Occipital lobe (tissue), 2 donors: ENCODE data around the gene LARGE1. TPM values are rescaled to one million over a fixed set of nuclear protein-coding genes. Genes with fewer than 3 reads are reported as not detected.

Experiments used
- DNase-seq: peaks from one replicate; lab custom pipeline; 2025; lab: John Stamatoyannopoulos, UW
- total RNA-seq: library from RNA; depleted of rRNA; stranded (reverse); fragments of >200 nt; gene quantifications from one replicate; pipeline ENCODE4 v1.2.3, GENCODE V29; 2014

Gene LARGE1
- total RNA-seq, 1 donor from 2014 or later: 37.3 TPM

GRCh38 chr22:33666961-33667619 is 253.2 kb downstream of the LARGE1 start:
- DNase-seq: no peak

GRCh38 chr22:33666279-33666960 is 253.9 kb downstream of the LARGE1 start:
- DNase-seq: no peak

DNA sequence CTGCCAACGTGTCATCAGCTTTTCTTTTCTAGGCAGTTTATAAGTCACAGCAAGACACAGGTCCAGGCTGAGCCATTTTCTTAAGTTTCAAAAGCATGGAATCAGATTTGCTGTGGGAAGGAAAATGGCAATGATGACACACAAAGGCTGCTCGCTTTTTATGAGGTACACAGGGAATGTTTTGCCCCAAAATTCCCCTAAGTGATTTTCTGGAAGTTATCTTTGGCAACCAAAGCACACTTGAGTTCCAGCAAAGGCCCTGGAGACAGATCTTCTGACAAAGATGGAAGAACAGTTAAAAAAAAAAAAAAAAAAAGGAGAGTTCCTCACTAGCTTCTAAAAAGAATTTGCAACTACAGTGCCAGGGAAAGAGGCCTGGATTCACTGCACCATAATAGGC is 260.8 kb downstream of the LARGE1 start:
- DNase-seq: no peak

GRCh38 chr22:33658775-33659174 is 261.5 kb downstream of the LARGE1 start:
- DNase-seq: no peak

GRCh38 chr22:33657670-33658069 is 262.6 kb downstream of the LARGE1 start:
- DNase-seq: no peak

DNA sequence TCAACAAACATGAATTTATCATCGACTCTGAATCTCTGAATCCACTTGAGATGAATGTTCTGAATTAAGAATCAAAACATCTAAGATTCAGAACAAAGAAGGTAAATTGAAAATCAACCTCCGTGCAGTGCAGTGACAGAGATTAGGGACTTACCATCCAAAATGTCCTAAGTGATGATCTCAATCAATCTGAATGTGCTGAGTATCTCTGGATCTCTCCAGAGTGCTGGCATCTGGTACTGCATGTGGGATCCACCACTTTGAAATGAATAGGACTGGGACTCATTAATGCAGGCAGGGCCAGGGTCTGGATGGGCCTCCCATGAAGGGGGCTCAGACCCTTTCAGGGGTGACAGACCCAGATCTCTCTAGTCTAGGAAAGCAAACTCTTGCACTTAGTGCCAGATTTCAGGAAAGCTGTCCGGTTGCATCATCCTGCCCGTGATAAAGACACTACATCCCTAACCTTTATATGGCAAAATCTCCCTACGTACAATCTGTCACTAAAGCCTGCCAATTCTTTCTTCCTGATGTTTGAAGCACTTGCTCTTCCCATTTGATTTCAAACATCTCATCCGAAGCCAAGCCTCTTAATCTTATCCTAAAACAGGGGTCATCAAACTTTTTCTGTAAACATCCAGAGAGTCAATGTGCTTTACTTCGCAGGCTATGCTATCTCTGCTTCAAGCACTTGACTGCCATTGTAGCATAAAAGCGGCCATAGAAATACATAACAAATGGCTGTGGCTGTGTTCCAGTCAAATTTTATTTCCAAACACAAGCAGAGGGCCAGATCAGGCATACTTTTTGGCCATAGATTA is 263.3 kb downstream of the LARGE1 start:
- no peak for DNase-seq

- no peak for DNase-seq
Measured at GRCh38 chr22:33654173-33654895, 265.9 kb downstream of the LARGE1 start.

- no peak for DNase-seq
Measured at GRCh38 chr22:33653532-33654063, 266.7 kb downstream of the LARGE1 start.

GRCh38 chr22:33652615-33653014 is 267.7 kb downstream of the LARGE1 start:
- DNase-seq: no peak

DNA sequence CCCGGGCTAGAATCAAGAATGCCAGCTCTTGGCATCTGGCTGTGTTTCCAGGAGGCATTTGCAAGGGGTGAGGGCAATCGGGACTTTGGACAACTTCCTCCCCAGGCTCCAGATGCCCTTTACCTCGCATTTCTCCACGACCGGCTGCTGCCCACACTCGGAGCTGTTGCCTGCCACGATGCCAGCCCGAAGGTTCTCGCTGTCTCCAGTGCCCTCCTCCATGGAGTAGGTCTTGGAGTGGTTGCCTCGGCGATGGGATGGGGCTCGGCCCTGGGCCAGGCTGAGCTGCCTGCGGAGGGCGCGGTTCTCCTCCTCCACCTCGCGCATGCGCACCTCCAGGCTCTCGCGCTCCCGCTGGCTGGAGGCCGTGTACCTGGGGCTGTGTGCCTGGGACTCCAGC is 270.0 kb downstream of the LARGE1 start:
- DNase-seq: no peak

DNA sequence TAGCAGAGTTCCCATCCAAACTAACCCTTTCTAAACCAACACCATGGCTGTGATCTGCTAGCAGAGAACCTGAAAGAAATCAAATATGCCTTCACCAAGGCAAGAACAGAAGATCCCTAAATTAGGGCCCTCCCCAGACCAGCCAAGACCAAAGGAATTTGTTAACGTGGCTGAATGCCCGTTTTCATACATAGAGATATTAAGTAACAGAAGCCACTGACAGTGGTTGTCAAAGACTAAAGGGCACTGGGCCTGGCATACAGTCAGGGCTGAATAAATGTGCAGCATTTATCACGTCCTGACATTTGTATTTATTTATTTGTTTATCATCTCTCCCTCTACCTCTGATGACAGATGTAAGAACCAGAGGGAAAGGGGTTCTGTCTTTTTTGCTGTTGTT is 271.8 kb downstream of the LARGE1 start:
- no peak for DNase-seq

GRCh38 chr22:33640900-33641299 is 279.4 kb downstream of the LARGE1 start:
- no peak for DNase-seq

GRCh38 chr22:33639588-33640254 is 280.6 kb downstream of the LARGE1 start:
- no peak for DNase-seq

- DNase-seq: no peak
Measured at GRCh38 chr22:33635766-33636165, 284.5 kb downstream of the LARGE1 start.

DNA sequence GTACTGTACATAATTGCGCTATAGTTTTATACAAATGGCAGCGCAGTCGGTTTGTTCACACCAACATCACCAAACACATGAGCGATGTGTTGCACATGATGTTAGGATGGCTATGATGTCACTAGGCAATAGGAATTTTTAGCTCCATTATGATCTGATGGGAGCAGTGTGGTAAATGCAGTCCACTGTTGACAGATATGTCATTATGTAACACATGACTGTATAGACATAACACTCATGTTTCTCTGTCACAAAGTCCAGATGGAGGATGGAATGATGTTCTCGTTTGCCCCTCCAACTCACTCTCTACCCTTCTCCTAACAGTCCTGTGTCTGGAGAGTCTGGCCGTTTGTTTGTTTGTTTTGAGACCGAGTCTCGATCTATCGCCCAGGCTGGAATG is 288.5 kb downstream of the LARGE1 start:
- DNase-seq: no peak

DNA sequence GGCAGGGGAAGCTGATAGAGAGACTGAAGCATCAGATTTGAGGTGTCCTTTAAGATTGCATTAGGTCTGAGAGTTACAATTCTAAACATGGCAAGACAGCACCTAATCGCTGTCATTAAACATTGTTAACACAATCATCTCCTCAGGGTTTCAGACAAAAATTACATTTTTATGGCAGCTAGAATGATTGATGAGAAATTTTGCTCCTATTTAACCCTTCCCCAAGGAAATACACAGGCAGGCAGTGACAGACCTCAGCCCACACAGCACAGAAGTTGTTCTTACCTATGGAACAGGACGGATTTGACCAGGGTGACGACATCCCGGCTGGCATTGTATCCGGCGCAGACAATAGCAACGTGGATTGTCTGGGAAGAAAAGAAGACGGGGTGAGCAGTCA is 294.3 kb downstream of the LARGE1 start:
- no peak for DNase-seq

- no peak for DNase-seq
Measured at GRCh38 chr22:33620085-33620484, 300.2 kb downstream of the LARGE1 start.

DNA sequence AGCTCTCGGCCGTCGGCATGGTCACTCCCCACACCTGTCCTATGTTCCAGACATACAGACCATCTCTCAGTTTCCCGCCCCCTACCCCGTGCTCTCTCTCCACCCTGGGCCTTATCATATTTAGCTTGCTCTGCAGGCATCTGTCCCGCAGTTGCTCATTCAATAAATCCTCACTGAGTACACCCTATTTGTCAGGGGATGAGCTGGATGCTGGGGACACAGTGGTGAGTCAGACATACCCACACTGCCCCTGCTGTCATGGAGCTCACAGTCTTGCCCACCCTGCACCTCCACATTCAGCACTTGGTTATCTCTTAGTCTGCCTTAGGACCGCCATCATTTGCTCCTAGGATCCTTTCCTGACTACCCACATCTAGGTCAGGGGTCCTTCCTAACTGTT is 313.8 kb downstream of the LARGE1 start:
- DNase-seq: no peak

DNA sequence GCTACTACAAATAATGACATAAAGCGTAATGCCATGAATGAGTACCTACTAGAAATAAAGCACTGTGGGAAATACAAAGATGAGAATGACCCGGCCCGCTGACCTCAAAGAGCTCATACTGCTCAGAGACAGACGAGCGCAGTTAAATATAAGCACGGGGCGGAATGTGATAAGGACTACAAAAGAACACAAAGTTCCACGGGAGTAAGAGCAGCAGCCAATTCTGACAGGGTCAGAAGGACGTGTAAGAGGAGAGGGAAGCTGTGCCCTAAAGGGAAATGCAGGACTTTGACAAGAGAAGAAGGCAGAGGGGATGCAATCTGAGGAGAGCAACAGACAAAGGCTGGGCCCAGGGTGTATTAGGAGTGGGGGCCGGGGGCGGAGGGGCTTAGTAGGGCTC is 314.6 kb downstream of the LARGE1 start:
- DNase-seq: no peak

DNA sequence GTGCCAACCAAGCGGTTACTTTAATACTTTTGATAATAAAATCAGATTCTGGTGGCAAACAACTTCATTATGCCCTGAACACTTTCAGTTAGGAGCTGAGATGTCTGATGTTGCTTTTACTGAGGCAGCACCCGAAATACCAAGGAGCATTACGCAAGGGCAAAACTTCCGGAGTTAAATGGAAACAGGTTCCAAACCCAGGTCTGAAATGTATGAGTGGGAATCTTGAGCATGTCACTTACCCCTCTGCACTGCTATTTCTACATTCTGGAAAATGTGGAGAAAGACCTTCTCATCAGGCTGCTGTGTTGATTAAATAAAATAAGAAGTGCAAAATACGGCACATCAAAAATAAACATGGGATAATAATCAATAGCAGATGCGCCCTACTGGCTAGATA is 315.1 kb downstream of the LARGE1 start:
- no peak for DNase-seq

GRCh38 chr22:33601062-33601461 is 319.2 kb downstream of the LARGE1 start:
- DNase-seq: no peak
